ENCODE data around the gene TAF4B.
"Not testable (repeated sequence)": the region's sequence is repeated elsewhere in the genome, so short reads cannot be mapped to it uniquely, and the experiment has no call there.

The TAF4B gene

DNA sequence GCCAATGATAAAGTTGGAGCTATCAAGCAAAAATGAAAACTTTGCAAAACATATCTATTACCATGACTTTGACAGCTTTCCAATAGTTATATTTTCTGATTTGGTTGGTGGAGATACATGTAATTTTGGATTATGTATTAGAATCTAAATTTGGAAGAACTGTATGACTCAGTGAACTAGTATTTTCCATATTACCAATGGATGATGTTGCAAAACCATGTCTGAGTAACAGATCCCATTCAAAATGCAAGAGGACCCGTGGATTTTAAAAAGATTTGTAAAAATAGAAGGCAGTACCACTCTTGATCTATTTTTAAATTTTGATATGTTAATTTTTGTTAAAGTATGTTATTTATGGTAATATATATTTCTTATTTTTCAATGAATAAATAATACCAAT lies 83.0 kb downstream of the TAF4B start:
- DNase-seq = no peak

DNA sequence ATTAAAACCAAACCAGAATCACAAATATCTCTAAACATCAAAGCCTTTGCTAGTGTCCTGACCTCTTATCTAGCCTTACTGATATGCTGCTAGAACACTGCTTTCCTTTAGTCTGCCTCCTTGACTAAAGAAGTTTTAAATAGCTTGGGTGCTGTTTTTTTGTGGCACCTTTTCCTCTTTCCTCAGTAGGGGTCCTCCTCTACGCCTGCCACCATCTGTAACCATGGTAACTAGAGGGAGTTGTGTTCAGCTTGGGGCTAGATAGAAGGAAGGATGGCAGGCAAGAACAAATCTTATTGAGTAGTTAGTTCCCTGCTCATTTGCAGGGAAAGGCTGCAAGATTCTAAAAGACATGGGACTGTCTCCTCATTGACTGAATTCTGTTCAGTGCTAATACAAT lies 86.0 kb downstream of the TAF4B start:
- no peak for DNase-seq

GRCh38 chr18:26317398-26317797 lies 91.2 kb downstream of the TAF4B start:
- DNase-seq = no peak

DNA sequence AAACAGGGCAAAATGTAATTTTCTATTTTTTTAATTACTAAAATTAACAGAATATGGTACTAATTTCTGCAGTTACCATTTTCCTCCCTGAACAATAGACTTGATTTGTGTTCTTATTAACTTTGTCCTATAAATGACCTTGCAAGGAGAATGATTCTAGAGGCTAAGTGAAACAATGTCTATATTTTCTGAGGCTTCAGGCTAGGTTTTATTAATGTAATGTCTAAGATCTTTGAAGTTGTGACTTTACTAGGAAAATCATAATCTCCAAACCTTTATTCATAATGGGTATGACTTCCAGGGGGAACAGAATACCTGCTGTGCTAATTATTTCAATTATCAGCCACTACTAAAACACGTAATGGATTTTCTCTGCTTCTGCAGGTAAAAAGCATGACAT lies 94.4 kb downstream of the TAF4B start:
- DNase-seq = no peak

- DNase-seq = no peak
Measured at GRCh38 chr18:26322890-26323653, 96.8 kb downstream of the TAF4B start.

DNA sequence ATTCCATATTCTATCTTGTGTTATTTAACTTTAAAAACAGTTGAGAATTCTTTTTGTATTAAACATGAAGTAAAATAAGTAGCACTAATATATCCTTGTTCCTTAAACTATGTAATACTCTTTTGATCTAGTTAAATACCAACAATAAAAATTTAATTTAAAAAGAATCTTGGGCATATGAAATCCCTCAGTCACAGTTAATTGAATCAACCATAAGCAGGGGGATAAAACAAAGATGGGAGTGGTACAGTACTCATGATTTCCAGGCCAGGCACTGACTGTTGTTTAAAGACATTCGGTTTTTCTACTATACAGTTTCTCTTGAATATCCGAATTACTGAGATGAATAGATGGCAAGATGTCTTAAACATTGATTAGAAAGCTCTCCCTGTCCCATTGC lies 99.5 kb downstream of the TAF4B start:
- DNase-seq = no peak

GRCh38 chr18:26327062-26327461 lies 100.8 kb downstream of the TAF4B start:
- DNase-seq = no peak

DNA sequence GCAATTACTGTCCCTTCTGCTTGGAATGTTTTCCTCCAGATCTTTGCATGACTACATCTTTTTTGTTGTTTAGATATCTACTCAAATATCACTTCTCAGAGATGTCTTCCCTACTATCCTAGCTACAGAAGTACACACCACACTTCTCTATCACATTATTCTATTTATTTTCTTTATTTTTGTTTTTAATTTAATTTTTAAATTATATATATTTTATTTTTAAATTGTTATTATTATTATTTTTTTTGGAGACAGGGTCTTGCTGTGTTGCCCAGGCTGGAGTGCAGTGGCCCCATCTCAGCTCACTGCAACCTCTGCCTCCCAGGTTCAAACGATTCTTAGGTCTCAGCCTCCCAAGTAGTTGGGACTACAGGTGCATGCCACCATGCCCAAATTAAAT lies 106.7 kb downstream of the TAF4B start:
- DNase-seq = no peak

DNA sequence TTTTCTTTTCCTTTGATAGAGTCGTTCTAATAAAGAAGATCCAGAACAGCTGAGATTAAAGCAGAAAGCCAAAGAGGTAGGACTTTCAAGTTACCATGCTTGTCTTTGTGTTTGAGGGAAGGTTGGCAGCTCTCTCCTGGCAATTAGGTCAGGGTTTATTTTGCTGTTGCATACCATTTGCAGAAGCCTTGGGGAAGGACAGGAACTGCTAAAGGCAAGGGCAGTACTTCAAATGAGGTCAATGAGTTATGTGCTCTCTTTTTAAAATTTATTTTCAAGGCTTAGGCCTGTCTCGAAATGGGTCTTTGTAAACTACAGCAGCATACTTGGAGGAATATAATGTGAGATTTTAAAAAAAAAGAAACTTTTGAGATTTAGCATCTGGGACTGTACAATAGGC lies 108.9 kb downstream of the TAF4B start:
- DNase-seq = no peak

GRCh38 chr18:26335571-26336487 lies 109.6 kb downstream of the TAF4B start:
- no peak for DNase-seq

GRCh38 chr18:26336572-26336971 lies 110.3 kb downstream of the TAF4B start:
- DNase-seq = no peak

DNA sequence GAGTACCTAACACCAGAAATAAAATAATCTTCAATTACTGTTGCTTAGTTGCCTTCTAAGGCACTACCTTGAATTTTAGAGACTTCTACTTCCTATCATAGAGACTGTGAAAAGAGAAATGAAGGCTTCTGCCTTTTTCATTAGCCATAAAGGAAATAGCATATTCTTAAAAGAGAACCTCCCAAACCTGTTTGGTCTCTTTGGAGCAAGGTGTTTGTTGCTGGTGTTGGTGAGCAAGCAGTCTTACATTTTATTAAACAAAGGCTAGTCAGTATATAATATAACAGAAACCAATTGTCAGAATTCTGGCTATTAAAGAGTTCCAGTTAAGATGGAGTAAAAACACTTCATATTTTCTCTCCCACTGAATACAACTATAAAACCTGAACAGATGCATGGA lies 116.4 kb downstream of the TAF4B start:
- no peak for DNase-seq

- DNase-seq = no peak
Measured at GRCh38 chr18:26350961-26351360, 124.7 kb downstream of the TAF4B start.

DNA sequence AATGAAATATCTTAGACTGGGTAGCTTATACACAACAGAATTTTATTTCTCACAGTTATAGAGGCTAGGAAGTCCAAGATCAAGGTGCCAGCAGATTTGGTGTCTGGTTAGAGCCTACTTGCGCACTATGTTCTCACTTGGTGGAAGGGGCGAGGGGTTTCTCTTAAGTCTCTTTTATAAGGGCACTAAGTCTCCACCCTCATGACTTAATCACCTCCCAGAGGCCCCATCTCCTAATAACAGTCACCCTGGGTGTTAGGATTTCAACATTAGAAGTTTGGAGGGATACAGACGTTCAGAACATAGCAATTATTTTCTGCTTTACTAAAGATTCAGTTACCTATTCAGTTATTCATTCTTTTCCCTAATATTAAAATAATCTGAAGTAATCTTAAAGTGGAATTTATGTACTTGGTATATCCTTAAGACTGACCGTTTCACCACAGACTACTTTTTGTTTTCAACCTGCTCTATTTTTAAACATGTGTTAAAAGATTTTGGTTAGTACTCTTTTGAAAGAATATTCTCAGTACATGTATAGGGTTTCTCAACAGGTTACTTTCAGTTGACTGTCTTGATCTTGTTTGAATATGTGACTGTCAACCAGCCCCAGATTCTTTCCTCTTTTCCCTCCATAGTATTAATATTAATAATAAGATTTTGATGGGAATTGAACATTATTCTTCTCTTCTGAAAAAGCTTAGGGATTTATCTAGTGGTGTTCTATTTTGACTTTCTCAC lies 130.0 kb downstream of the TAF4B start:
- peak; percentile 0 for DNase-seq

GRCh38 chr18:26357960-26358359 lies 131.7 kb downstream of the TAF4B start:
- no peak for DNase-seq

- DNase-seq = no peak
Measured at GRCh38 chr18:26362021-26362420, 135.8 kb downstream of the TAF4B start.

GRCh38 chr18:26367425-26367824 lies 141.2 kb downstream of the TAF4B start:
- DNase-seq = no peak

DNA sequence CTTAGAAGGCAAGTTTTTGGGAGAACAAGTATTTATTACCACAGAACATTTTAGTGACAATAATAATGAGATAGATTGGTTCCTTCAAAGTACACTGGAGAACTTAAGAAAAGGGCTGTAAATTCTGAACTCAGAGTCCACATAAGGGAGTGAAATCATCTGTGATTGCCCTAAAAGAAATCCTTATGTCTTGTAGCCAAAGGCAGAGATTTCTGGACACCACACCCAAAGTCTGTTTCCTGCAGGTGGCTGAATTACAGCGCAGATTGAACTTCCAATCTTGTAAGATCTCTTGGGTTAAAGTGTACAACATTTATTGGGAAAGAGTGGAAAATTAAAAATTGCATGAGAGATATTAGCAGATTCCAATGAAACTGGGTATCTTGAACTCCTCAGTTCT lies 143.8 kb downstream of the TAF4B start:
- no peak for DNase-seq

DNA sequence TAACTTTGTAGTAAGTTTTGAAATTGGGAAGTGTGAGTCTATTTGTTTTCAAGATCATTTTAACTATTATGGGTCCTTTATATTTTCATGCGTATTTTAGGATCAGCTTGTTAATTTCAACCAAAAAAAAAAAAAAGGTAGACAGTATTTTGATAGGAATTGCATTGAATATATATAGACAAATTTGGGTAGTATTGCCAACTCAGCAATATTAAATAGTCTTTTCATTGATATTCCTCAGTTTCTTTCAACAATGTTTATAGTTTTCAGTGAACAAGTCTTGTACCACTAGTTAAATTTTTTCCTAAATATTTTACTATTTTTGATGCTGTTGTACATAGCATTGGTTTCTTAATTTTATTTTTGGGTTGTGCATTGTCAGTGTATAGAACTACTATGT lies 149.9 kb downstream of the TAF4B start:
- no peak for DNase-seq

GRCh38 chr18:26378701-26379100 lies 152.5 kb downstream of the TAF4B start:
- DNase-seq = no peak

DNA sequence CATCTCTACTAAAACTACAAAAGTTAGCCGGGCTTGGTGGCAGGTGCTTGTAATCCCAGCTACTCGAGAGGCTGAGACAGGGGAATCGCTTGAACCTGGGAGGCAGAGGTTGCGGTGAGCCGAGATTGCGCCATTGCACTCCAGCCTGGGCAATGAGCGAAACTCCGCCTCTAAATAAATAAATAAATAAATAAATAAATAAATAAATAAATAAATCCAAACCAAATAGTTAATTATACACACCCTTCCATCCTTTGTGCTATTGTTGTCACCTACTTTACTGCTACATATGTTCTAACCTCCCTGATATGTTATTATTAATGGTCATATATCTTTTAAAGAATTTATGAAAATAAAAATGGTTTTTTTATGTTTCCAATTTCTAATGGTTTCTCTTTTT lies 155.3 kb downstream of the TAF4B start:
- DNase-seq = not testable (repeated sequence)

GRCh38 chr18:26383454-26384270 lies 157.4 kb downstream of the TAF4B start:
- DNase-seq = peak; percentile 5

- DNase-seq = no peak
Measured at GRCh38 chr18:26386002-26386401, 159.8 kb downstream of the TAF4B start.

Measured in GDM1 (cell line).